H1 (cell line): ENCODE data around the gene RSAD1. TPM values are rescaled to one million over a fixed set of nuclear protein-coding genes. Genes with fewer than 3 reads are reported as not detected.

Experiments used
- ATF3 ChIP-seq: IDR thresholded peaks from 2 replicates; pipeline ENCODE4 v1.6.1; 2011; ENCODE audit warnings: low read depth, mild to moderate bottlenecking, low read length; ENCODE audit not compliant: insufficient read depth
- polyA plus RNA-seq, 7 experiments: library from polyadenylated mRNA; depleted of rRNA in 3 of 7; stranded (reverse) in 5 of 7; unstranded in 2 of 7; fragments of >200 nt in 5 of 7; fragments of 200-250 nt in 2 of 7; gene quantifications; 1 replicate in 5 of 7; 2 replicates in 1 of 7; 4 replicates in 1 of 7; pipeline versions ENCODE4 v1.2.1 to v1.2.3, GENCODE V29; 2011 to 2013; ENCODE audit warnings: missing spikeins in 2 of 7, mixed read lengths in 2 of 7
- total RNA-seq: library from RNA; stranded (reverse); fragmentation: NEBNext Ultra II Directional; extraction: Animal tissue kit (Norgen Biotek cat#: 25700); gene quantifications from 2 replicates; pipeline ENCODE4 v1.2.1, GENCODE V29; 2021

The RSAD1 gene
- total and polyA plus RNA-seq, 2 of the 8 experiments (the other 6 are each of a cell fraction or from before 2014, with no cell fraction given), result 17.9 to 33.5 TPM

- TF ChIP-seq ATF3, result no peak
Observed at GRCh38 chr17:50473901-50474300, 4.8 kb upstream of the RSAD1 start (continued).
